ENCODE results near the gene PLA1A.

GRCh38 chr3:119570229-119570628, 27.5 kb upstream of the PLA1A start:
- no peak for TF ChIP-seq POLR2A (IDR thresholded peaks at IDR 0.05)
- no peak for TF ChIP-seq CTCF (IDR thresholded peaks at IDR 0.05)

Data from thyroid gland (tissue), 4 donors.